HepG2 (cell line): ENCODE data around the gene SDHAF1. TPM values are rescaled to one million over a fixed set of nuclear protein-coding genes. Genes with fewer than 3 reads are reported as not detected.

Experiments used
- FOXK2 ChIP-seq: fragments of 450-650 bp; IDR thresholded peaks from 2 replicates; pipeline ENCODE4 v1.6.1; 2016
- LCORL ChIP-seq, 2 experiments: fragments of 450-650 bp in 1 of 2; sonication (generic) in 1 of 2; formaldehyde crosslinking in 1 of 2; IDR thresholded peaks; 2 replicates each; pipeline versions ENCODE4 v1.5.0 to v1.6.1; 2017 to 2020; ENCODE audit warnings: antibody characterized with exemption in 1 of 2, missing genetic modification reagents in 1 of 2
- MTA3 ChIP-seq: sonication (generic); formaldehyde crosslinking; IDR thresholded peaks from 2 replicates; pipeline ENCODE4 v1.4.0; 2020; ENCODE audit warnings: missing genetic modification reagents
- REPIN1 ChIP-seq: sonication (generic); formaldehyde crosslinking; IDR thresholded peaks from 2 replicates; pipeline ENCODE4 v1.8.0; 2022; ENCODE audit warnings: missing genetic modification reagents, low read depth, mild to moderate bottlenecking, borderline replicate concordance
- SAP130 ChIP-seq: IDR thresholded peaks from 2 replicates; pipeline ENCODE4 v1.6.1; 2016; ENCODE audit warnings: low read depth
- SIX1 ChIP-seq: sonication (generic); formaldehyde crosslinking; IDR thresholded peaks from 2 replicates; pipeline ENCODE4 v1.4.0; 2020; ENCODE audit warnings: missing genetic modification reagents, borderline replicate concordance
- SOX5 ChIP-seq: IDR thresholded peaks from 2 replicates; pipeline ENCODE4 v1.6.1; 2016; ENCODE audit warnings: borderline replicate concordance
- SP140L ChIP-seq: sonication (generic); formaldehyde crosslinking; IDR thresholded peaks from 2 replicates; pipeline ENCODE4 v1.4.0; 2020; ENCODE audit warnings: missing genetic modification reagents, borderline replicate concordance
- ZBTB42 ChIP-seq: sonication (generic); formaldehyde crosslinking; IDR thresholded peaks from 2 replicates; pipeline ENCODE4 v1.5.0; 2020; ENCODE audit warnings: mild to moderate bottlenecking, missing genetic modification reagents
- ZNF207 ChIP-seq: fragments of 450-650 bp; IDR thresholded peaks from 2 replicates; pipeline ENCODE4 v1.6.1; 2016; ENCODE audit warnings: antibody characterized with exemption, borderline replicate concordance
- ZNF550 ChIP-seq: sonication (generic); formaldehyde crosslinking; IDR thresholded peaks from 2 replicates; pipeline ENCODE4 v1.4.0; 2020; ENCODE audit warnings: mild to moderate bottlenecking, missing genetic modification reagents, borderline replicate concordance
- ZNF737 ChIP-seq: sonication (generic); formaldehyde crosslinking; IDR thresholded peaks from 2 replicates; pipeline ENCODE4 v1.5.0; 2020; ENCODE audit warnings: missing genetic modification reagents, mild to moderate bottlenecking, borderline replicate concordance
- polyA plus RNA-seq, 8 experiments: library from polyadenylated mRNA; depleted of rRNA in 3 of 8; stranded (reverse) in 7 of 8; unstranded in 1 of 8; fragments of >200 nt; fragmentation: Illumina TruSeq in 4 of 8; extraction: Trizol in 4 of 8; gene quantifications; 2 replicates each; pipeline versions ENCODE4 v1.2.1 to v1.2.3, GENCODE V29; 2011 to 2016; ENCODE audit warnings: low read depth in 4 of 8, missing spikeins in 1 of 8, mixed read lengths in 1 of 8; ENCODE audit not compliant: insufficient read depth in 1 of 8
- total RNA-seq, 5 experiments: library from RNA; depleted of rRNA; stranded (reverse); fragments of >200 nt; fragmentation: Illumina TruSeq; extraction: Trizol; gene quantifications; 2 replicates each; pipeline ENCODE4 v1.2.3, GENCODE V29; 2016; ENCODE audit warnings: low read depth in 1 of 5
- TF ChIP-seq, protein P1 (sequence below): sonication (generic); formaldehyde crosslinking; IDR thresholded peaks from 2 replicates; pipeline ENCODE4 v1.9.0; 2021; ENCODE audit warnings: missing genetic modification reagents, mild to moderate bottlenecking, borderline replicate concordance
- TF ChIP-seq, protein P2 (sequence below): sonication (generic); formaldehyde crosslinking; IDR thresholded peaks from 2 replicates; pipeline ENCODE4 v1.8.0; 2022; ENCODE audit warnings: mild to moderate bottlenecking, missing genetic modification reagents; ENCODE audit not compliant: insufficient replicate concordance
- TF ChIP-seq, protein P3 (sequence below): sonication (generic); formaldehyde crosslinking; IDR thresholded peaks from 2 replicates; pipeline ENCODE4 v1.5.0; 2020; ENCODE audit warnings: missing genetic modification reagents, mild to moderate bottlenecking, borderline replicate concordance
- TF ChIP-seq, protein P4 (sequence below): sonication (generic); IDR thresholded peaks from 2 replicates; pipeline ENCODE4 v1.6.1; 2016; ENCODE audit warnings: low read depth, borderline replicate concordance
- TF ChIP-seq, protein P5 (sequence below): sonication (generic); formaldehyde crosslinking; IDR thresholded peaks from 2 replicates; pipeline ENCODE4 v1.4.0; 2020; ENCODE audit warnings: missing genetic modification reagents

SDHAF1 gene
- total and polyA plus RNA-seq, 2 of the 13 experiments (the other 11 are each of a cell fraction or from before 2014, with no cell fraction given), result 17.8 to 22.8 TPM

DNA sequence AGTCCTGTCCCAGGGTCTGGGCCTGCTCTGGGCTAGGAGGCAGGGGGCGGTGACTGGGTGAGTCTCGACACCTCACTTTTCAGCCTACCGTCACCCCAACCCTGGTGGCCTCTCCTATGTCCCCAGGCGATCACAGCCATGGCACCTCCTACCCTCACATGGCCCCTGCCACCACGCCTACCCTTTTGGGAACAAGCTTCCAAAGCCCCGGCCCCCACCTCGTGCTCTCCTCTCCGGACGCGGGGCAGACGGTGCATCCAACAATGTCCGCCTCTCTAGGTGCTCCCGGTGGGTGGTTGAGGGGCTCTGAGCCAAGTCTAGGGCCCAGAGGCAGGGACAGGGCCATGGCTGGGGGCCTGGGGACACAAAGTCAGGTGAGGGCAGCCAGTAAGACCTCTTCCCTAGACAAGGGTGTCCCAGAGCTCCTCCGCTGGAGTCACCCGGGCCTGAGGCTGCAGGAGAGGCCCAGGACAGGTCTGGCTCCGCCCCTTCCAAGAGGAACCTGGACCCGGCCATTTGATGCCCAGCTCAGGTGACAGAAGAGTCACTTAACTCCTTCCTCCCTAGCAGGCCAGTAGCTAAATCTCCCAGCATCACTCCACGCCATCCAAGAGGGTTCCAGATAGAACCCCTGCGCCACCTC is 13.5 kb downstream of the SDHAF1 start, which contains the start of gene SYNE4 (continued):
- TF ChIP-seq, protein P1, sequence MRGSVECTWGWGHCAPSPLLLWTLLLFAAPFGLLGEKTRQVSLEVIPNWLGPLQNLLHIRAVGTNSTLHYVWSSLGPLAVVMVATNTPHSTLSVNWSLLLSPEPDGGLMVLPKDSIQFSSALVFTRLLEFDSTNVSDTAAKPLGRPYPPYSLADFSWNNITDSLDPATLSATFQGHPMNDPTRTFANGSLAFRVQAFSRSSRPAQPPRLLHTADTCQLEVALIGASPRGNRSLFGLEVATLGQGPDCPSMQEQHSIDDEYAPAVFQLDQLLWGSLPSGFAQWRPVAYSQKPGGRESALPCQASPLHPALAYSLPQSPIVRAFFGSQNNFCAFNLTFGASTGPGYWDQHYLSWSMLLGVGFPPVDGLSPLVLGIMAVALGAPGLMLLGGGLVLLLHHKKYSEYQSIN (CRISPR knock-in tag), result no peak
- TF ChIP-seq, protein P2, sequence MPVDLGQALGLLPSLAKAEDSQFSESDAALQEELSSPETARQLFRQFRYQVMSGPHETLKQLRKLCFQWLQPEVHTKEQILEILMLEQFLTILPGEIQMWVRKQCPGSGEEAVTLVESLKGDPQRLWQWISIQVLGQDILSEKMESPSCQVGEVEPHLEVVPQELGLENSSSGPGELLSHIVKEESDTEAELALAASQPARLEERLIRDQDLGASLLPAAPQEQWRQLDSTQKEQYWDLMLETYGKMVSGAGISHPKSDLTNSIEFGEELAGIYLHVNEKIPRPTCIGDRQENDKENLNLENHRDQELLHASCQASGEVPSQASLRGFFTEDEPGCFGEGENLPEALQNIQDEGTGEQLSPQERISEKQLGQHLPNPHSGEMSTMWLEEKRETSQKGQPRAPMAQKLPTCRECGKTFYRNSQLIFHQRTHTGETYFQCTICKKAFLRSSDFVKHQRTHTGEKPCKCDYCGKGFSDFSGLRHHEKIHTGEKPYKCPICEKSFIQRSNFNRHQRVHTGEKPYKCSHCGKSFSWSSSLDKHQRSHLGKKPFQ (CRISPR knock-in tag), result no peak
- TF ChIP-seq REPIN1 (CRISPR knock-in tag) (no peak; the same call in 1 of the 2 replicates), SAP130 (peak; percentile 76), SOX5 (0 out of 2 replicates have a peak, but pooled peaks have one; percentile 19), SIX1 (CRISPR knock-in tag) (peak; percentile 36; the same call in 1 of the 2 replicates), ZNF550 (CRISPR knock-in tag) (0 out of 2 replicates have a peak, but pooled peaks have one; percentile 76), MTA3 (no peak), ZNF737 (no peak), ZBTB42 (CRISPR knock-in tag) (peak; percentile 54; the same call in 1 of the 2 replicates), LCORL (IDR thresholded peaks at IDR 0.05) (no peak), LCORL (CRISPR knock-in tag; IDR thresholded peaks at IDR 0.05) (no peak; the same call in 1 of the 2 replicates), SP140L (CRISPR knock-in tag) (no peak), ZNF207 (no peak), FOXK2 (no peak)
- TF ChIP-seq, protein P3, sequence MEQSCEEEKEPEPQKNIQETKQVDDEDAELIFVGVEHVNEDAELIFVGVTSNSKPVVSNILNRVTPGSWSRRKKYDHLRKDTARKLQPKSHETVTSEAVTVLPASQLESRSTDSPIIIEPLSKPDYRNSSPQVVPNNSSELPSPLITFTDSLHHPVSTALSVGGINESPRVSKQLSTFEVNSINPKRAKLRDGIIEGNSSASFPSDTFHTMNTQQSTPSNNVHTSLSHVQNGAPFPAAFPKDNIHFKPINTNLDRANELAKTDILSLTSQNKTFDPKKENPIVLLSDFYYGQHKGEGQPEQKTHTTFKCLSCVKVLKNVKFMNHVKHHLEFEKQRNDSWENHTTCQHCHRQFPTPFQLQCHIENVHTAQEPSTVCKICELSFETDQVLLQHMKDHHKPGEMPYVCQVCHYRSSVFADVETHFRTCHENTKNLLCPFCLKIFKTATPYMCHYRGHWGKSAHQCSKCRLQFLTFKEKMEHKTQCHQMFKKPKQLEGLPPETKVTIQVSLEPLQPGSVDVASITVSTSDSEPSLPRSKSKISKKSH, result peak; percentile 78; the same call in 1 of the 2 replicates
- TF ChIP-seq, protein P4, sequence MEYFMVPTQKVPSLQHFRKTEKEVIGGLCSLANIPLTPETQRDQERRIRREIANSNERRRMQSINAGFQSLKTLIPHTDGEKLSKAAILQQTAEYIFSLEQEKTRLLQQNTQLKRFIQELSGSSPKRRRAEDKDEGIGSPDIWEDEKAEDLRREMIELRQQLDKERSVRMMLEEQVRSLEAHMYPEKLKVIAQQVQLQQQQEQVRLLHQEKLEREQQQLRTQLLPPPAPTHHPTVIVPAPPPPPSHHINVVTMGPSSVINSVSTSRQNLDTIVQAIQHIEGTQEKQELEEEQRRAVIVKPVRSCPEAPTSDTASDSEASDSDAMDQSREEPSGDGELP, result peak; percentile 65; the same call in 1 of the 2 replicates
- TF ChIP-seq, protein P5, sequence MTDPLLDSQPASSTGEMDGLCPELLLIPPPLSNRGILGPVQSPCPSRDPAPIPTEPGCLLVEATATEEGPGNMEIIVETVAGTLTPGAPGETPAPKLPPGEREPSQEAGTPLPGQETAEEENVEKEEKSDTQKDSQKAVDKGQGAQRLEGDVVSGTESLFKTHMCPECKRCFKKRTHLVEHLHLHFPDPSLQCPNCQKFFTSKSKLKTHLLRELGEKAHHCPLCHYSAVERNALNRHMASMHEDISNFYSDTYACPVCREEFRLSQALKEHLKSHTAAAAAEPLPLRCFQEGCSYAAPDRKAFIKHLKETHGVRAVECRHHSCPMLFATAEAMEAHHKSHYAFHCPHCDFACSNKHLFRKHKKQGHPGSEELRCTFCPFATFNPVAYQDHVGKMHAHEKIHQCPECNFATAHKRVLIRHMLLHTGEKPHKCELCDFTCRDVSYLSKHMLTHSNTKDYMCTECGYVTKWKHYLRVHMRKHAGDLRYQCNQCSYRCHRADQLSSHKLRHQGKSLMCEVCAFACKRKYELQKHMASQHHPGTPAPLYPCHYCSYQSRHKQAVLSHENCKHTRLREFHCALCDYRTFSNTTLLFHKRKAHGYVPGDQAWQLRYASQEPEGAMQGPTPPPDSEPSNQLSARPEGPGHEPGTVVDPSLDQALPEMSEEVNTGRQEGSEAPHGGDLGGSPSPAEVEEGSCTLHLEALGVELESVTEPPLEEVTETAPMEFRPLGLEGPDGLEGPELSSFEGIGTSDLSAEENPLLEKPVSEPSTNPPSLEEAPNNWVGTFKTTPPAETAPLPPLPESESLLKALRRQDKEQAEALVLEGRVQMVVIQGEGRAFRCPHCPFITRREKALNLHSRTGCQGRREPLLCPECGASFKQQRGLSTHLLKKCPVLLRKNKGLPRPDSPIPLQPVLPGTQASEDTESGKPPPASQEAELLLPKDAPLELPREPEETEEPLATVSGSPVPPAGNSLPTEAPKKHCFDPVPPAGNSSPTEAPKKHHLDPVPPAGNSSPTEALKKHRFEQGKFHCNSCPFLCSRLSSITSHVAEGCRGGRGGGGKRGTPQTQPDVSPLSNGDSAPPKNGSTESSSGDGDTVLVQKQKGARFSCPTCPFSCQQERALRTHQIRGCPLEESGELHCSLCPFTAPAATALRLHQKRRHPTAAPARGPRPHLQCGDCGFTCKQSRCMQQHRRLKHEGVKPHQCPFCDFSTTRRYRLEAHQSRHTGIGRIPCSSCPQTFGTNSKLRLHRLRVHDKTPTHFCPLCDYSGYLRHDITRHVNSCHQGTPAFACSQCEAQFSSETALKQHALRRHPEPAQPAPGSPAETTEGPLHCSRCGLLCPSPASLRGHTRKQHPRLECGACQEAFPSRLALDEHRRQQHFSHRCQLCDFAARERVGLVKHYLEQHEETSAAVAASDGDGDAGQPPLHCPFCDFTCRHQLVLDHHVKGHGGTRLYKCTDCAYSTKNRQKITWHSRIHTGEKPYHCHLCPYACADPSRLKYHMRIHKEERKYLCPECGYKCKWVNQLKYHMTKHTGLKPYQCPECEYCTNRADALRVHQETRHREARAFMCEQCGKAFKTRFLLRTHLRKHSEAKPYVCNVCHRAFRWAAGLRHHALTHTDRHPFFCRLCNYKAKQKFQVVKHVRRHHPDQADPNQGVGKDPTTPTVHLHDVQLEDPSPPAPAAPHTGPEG, result peak; percentile 42; the same call in 1 of the 2 replicates
